ENCODE results near the gene HES1. TPM values are rescaled to one million over a fixed set of nuclear protein-coding genes. Genes with fewer than 3 reads are reported as not detected.

HES1 gene
- total and polyA plus RNA-seq, 9 of the 15 experiments (the other 6 are each of a cell fraction or from before 2014, with no cell fraction given), result 3.4 to 37.0 (median 19.3) TPM

- TF ChIP-seq L3MBTL2 (IDR thresholded peaks at IDR 0.05) (no peak), ZBTB49 (CRISPR knock-in tag; IDR thresholded peaks at IDR 0.05; ENCODE audit: borderline replicate concordance) (no peak), GTF3C2 (IDR thresholded peaks at IDR 0.05; ENCODE audit: borderline replicate concordance, extremely low read depth, insufficient read length) (no peak), PHB (CRISPR knock-in tag; IDR thresholded peaks at IDR 0.05) (no peak), NFXL1 (CRISPR knock-in tag; IDR thresholded peaks at IDR 0.05) (no peak), SMAD1 (IDR thresholded peaks at IDR 0.05; ENCODE audit: low read depth, low read length, partially characterized antibody) (no peak), E2F5 (CRISPR knock-in tag; IDR thresholded peaks at IDR 0.05) (no peak), RUNX1 (IDR thresholded peaks at IDR 0.05; ENCODE audit: low read depth) (no peak), FOS (IDR thresholded peaks at IDR 0.05; ENCODE audit: extremely low read depth, insufficient read length) (no peak), SMARCA5 (IDR thresholded peaks at IDR 0.05) (no peak), BRF1 (IDR thresholded peaks at IDR 0.05; ENCODE audit: borderline replicate concordance, extremely low read depth, insufficient read length) (no peak), PHB2 (IDR thresholded peaks at IDR 0.05; ENCODE audit: low read depth) (no peak), ZNF134 (CRISPR knock-in tag; conservative IDR thresholded peaks at IDR 0.05) (no peak), E2F6 (IDR thresholded peaks at IDR 0.05; ENCODE audit: borderline replicate concordance in 1 of 2, extremely low read depth in 1 of 2, insufficient read depth in 1 of 2, insufficient read length in 1 of 2, low read depth in 1 of 2, low read length in 1 of 2, poor library complexity in 1 of 2, severe bottlenecking in 1 of 2) (peak; percentile 67 to 79), EGR1 (conservative IDR thresholded peaks at IDR 0.05) (peak; percentile 72), CREB1 (IDR thresholded peaks at IDR 0.05) (no peak), CREB1 (CRISPR knock-in tag; IDR thresholded peaks at IDR 0.05) (no peak), RBM15 (IDR thresholded peaks at IDR 0.05; ENCODE audit: insufficient read depth, low read length) (no peak), CBX5 (IDR thresholded peaks at IDR 0.05; ENCODE audit: borderline replicate concordance, low read depth) (no peak), PATZ1 (CRISPR knock-in tag; IDR thresholded peaks at IDR 0.05; ENCODE audit: borderline replicate concordance) (no peak)
These were observed 1.7 kb upstream of the HES1 start (continued) for GRCh38 chr3:194134231-194134756.
